K562 (cell line): ENCODE results near the gene RSPH6A. TPM values are rescaled to one million over a fixed set of nuclear protein-coding genes. Genes with fewer than 3 reads are reported as not detected.

ENCODE experiments used
- ATAC-seq: fragments of 200-7000 bp; cut with Tn5 transposase; 3 replicates; pipeline ENCODE4 v1.9.1; 2020; ENCODE audit warnings: moderate library complexity
- BruUV-seq: library from RNA; stranded (reverse); fragments of 400-500 nt; replicated peaks from 2 replicates; lab custom pipeline; 2021; lab: Mats Ljungman, UMichigan
- CTCF ChIA-PET: fragments of 300-600 bp; formaldehyde crosslinking; extraction: SDS; loops from one replicate; lab custom pipeline; 2021; ENCODE audit warnings: low intra/inter-chr PET ratio; lab: Yijun Ruan, JAX
- POLR2A ChIA-PET: fragments of 300-600, 350-650 bp; sonication (Branson Sonifier 250); formaldehyde crosslinking; extraction: SDS; loops from one replicate; lab custom pipeline; 2021; ENCODE audit warnings: antibody characterized with exemption, inconsistent platforms; lab: Yijun Ruan, JAX
- DNase-seq, 4 experiments: peaks; one replicate each; pipeline versions ENCODE4 v3.0.0 to v3.0.0-alpha.2; 2011 to 2018; ENCODE audit warnings: low spot score in 3 of 4, mixed read lengths in 3 of 4; ENCODE audit errors: extremely low read depth in 1 of 4
- FAIRE-seq: peaks from 2 replicates; lab custom pipeline; 2011; peaks lifted over from hg19 to GRCh38; lab: Jason Lieb, UNC
- H2AFZ ChIP-seq: 2 replicates; pipeline ENCODE4 v1.6.0; 2011; ENCODE audit warnings: low read depth, low read length, control low read depth, inconsistent platforms
- H3K27ac ChIP-seq: fragments of 200-600 bp; 3 replicates; pipeline ENCODE4 v1.8.0; 2011; ENCODE audit warnings: low read depth, mild to moderate bottlenecking, control low read depth, inconsistent platforms, low read length, moderate library complexity, mixed read lengths; ENCODE audit errors: extremely low read depth
- H3K27me3 ChIP-seq, 2 experiments: fragments of 300-600 bp in 1 of 2; 2 replicates in 1 of 2; 3 replicates in 1 of 2; pipeline versions ENCODE4 v1.6.0 to v1.8.0; 2011; ENCODE audit warnings: inconsistent platforms in 2 of 2, low read length in 2 of 2, mild to moderate bottlenecking in 1 of 2, mixed read lengths in 1 of 2, moderate library complexity in 1 of 2; ENCODE audit not compliant: control insufficient read depth in 2 of 2, insufficient read depth in 2 of 2
- H3K36me3 ChIP-seq: fragments of 300-600 bp; 3 replicates; pipeline ENCODE4 v1.8.0; 2011; ENCODE audit warnings: mild to moderate bottlenecking, low read length, inconsistent platforms; ENCODE audit not compliant: control insufficient read depth, insufficient read depth
- H3K4me1 ChIP-seq, 2 experiments: fragments of 200-600 bp in 1 of 2; replicated peaks in 1 of 2; 2 replicates in 1 of 2; 3 replicates in 1 of 2; pipeline versions ENCODE4 v1.5.1 to v1.8.0; 2011; ENCODE audit warnings: inconsistent platforms in 2 of 2, low read length in 2 of 2, mild to moderate bottlenecking in 1 of 2, mixed read lengths in 1 of 2, moderate library complexity in 1 of 2; ENCODE audit not compliant: control insufficient read depth in 2 of 2, insufficient read depth in 2 of 2
- H3K4me2 ChIP-seq: 2 replicates; pipeline ENCODE4 v1.6.1; 2011; ENCODE audit warnings: low read length, control low read depth, inconsistent platforms, mixed read lengths; ENCODE audit not compliant: insufficient read depth
- H3K4me3 ChIP-seq: fragments of 200-600 bp; sonication (generic), shearing (Covaris generic); 2 replicates; pipeline ENCODE4 v1.5.1; 2016; ENCODE audit warnings: control low read depth, inconsistent platforms
- H3K79me2 ChIP-seq: fragments of 200-600 bp; 3 replicates; pipeline ENCODE4 v1.8.0; 2011; ENCODE audit warnings: low read length, inconsistent platforms; ENCODE audit not compliant: control insufficient read depth, insufficient read depth
- H3K9ac ChIP-seq, 2 experiments: 2 replicates each; pipeline versions ENCODE4 v1.6.0 to v1.6.1; 2011; ENCODE audit warnings: low read depth in 2 of 2, low read length in 2 of 2, control low read depth in 1 of 2, inconsistent platforms in 1 of 2, mild to moderate bottlenecking in 1 of 2, mixed read lengths in 1 of 2; ENCODE audit not compliant: insufficient read depth in 1 of 2
- H3K9me1 ChIP-seq: one replicate; pipeline ENCODE4 v1.6.0; 2011; ENCODE audit warnings: inconsistent platforms, mild to moderate bottlenecking, low read length, moderate library complexity; ENCODE audit not compliant: control insufficient read depth, insufficient read depth
- H3K9me3 ChIP-seq: replicated peaks from 2 replicates; pipeline ENCODE4 v1.5.1; 2011; ENCODE audit warnings: low read depth, low read length, inconsistent platforms; ENCODE audit not compliant: control insufficient read depth, insufficient read depth
- H4K20me1 ChIP-seq: replicated peaks from 2 replicates; pipeline ENCODE4 v1.6.1; 2011; ENCODE audit warnings: low read length, inconsistent platforms, mixed read lengths; ENCODE audit not compliant: control insufficient read depth, insufficient read depth
- PCBP1 ChIP-seq: fragments of 200-400 bp; formaldehyde crosslinking; IDR thresholded peaks from 2 replicates; pipeline ENCODE4 v1.6.1; 2018; ENCODE audit warnings: mild to moderate bottlenecking, low read depth, low read length; ENCODE audit not compliant: poor library complexity, severe bottlenecking
- POLR2G ChIP-seq: fragments of 200-400 bp; formaldehyde crosslinking; IDR thresholded peaks from 2 replicates; pipeline ENCODE4 v1.6.1; 2017; ENCODE audit warnings: low read depth, mild to moderate bottlenecking, antibody characterized with exemption, low read length, moderate library complexity
- RBFOX2 ChIP-seq: fragments of 200-400 bp; formaldehyde crosslinking; IDR thresholded peaks from 2 replicates; pipeline ENCODE4 v1.6.1; 2017; ENCODE audit warnings: low read depth, mild to moderate bottlenecking, low read length, moderate library complexity
- RBM22 ChIP-seq: fragments of 200-400 bp; formaldehyde crosslinking; IDR thresholded peaks from 2 replicates; pipeline ENCODE4 v1.6.1; 2018; ENCODE audit warnings: low read length, low read depth; ENCODE audit not compliant: poor library complexity, severe bottlenecking
- WGBS: fragments of 100-300 bp; shearing (Covaris generic); methylation state at CpG from one replicate; pipeline ENCODE4 v1.1.6; 2016; ENCODE audit warnings: low coverage, mixed read lengths; ENCODE audit not compliant: insufficient coverage; ENCODE audit errors: missing lambda C conversion rate; 5-methylcytosine and 5-hydroxymethylcytosine counted together
- in situ Hi-C: fragments of 300-500 bp; cut with MboI; formaldehyde crosslinking; loops from 4 replicates; pipeline ENCODE4 v1.15.0; 2018; ENCODE audit warnings: inconsistent platforms, mixed read lengths
- intact Hi-C: fragments of 100-400 bp; cut with micrococcal nuclease; formaldehyde crosslinking; loops from 2 replicates; pipeline ENCODE4 v1.14.2; 2022
- polyA plus RNA-seq, 8 experiments: library from polyadenylated mRNA; depleted of rRNA in 4 of 8; stranded (reverse) in 5 of 8; unstranded in 3 of 8; fragments of >200 nt; fragmentation: Nextera tagmentation in 2 of 8; fragmentation: Illumina TruSeq in 1 of 8; extraction: Ambion mirVana in 2 of 8; extraction: Trizol in 1 of 8; gene quantifications; 2 replicates each; pipeline versions ENCODE4 v1.2.1 to v1.2.3, GENCODE V29; 2011 to 2014; ENCODE audit warnings: inconsistent platforms in 1 of 8, missing spikeins in 1 of 8
- total RNA-seq, 7 experiments: library from RNA; depleted of rRNA in 6 of 7; stranded (reverse); fragments of >200 nt in 6 of 7; fragmentation: Illumina TruSeq in 2 of 7; extraction: Trizol in 2 of 7; gene quantifications; 2 replicates each; pipeline versions ENCODE4 v1.2.1 to v1.2.3, GENCODE V29; 2011 to 2021; ENCODE audit warnings: low replicate concordance in 1 of 7
- TF ChIP-seq, protein P1 (sequence below), 2 experiments: fragments of 450-650 bp in 1 of 2; sonication (generic) in 1 of 2; formaldehyde crosslinking in 1 of 2; IDR thresholded peaks in 1 of 2; conservative IDR thresholded peaks in 1 of 2; 2 replicates each; pipeline versions ENCODE4 v1.6.1 to v1.8.1; 2016 to 2023; ENCODE audit warnings: mild to moderate bottlenecking in 2 of 2, moderate library complexity in 2 of 2, inconsistent platforms in 1 of 2, missing genetic modification reagents in 1 of 2

The RSPH6A gene
- total and polyA plus RNA-seq, 9 of the 15 experiments (the other 6 are each of a cell fraction or from before 2014, with no cell fraction given), result 0.03 to 0.15 (median 0.07) TPM; not detected in 5

DNA sequence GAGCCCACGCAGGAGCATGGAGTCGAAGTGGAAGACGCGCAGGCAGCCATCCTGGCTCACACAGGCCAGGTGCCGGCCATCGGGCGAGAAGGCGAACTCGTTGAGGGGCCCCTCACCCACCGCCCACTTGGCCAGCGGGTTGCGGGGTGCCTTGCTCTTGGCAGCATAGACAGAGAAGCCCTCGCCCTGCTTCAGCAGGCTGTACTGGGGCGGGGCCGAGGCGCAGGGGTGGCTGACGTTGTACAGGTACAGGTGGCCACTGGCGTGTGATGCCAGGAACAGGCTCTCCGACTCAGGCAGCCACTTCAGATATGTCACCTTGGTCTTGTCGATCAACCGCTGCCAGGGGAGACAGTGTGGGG, 28.6 kb downstream of the RSPH6A start:
- no peak for DNase-seq
- H3K27me3 ChIP-seq, result no peaks in the 10 kb centered on the region
- WGBS, result 95% methylated on average over 19 of the region's 21 CpGs
- ChIA-PET POLR2A (interaction anchor here (1.3 to 1.6 kb wide), 2 partner anchors 13 to 34 kb away, joined by 3 to 4 read pairs; no protein-coding TSS in a partner anchor), CTCF (no interaction called here)
- peak; percentile 3 for TF ChIP-seq RBM22
- peak; percentile 51 for TF ChIP-seq RBFOX2
- TF ChIP-seq, protein P1, sequence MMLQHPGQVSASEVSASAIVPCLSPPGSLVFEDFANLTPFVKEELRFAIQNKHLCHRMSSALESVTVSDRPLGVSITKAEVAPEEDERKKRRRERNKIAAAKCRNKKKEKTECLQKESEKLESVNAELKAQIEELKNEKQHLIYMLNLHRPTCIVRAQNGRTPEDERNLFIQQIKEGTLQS (IDR thresholded peaks at IDR 0.05), result no peak
- TF ChIP-seq, protein P1 (CRISPR knock-in tag; conservative IDR thresholded peaks at IDR 0.05), result no peak
- TF ChIP-seq POLR2G, result peak; percentile 46; the same call in 1 of the 2 replicates
- TF ChIP-seq PCBP1, result no peak
- H4K20me1 ChIP-seq, result no peaks in the 10 kb centered on the region
- no TSS peak for BruUV-seq
- peaks cover 59% of the 10 kb centered on the region; the same call in 2 of the 3 replicates for H3K36me3 ChIP-seq
- H3K9ac ChIP-seq, result no peak overlapping the region; a peak in 1 of 4 replicates
- ATAC-seq, result no peak
- no peak for FAIRE-seq
- H3K79me2 ChIP-seq, result peaks cover 9% of the 10 kb centered on the region
- no peak overlapping the region for H3K27ac ChIP-seq
- no peak overlapping the region for H3K4me3 ChIP-seq
- in situ Hi-C loops, result no loop called here
- H3K4me2 ChIP-seq, result no peak overlapping the region
- no peak overlapping the region for H2AFZ ChIP-seq
- no peaks in the 10 kb centered on the region for H3K9me3 ChIP-seq
- H3K4me1 ChIP-seq, result peaks cover 7 to 41% of the 10 kb centered on the region in 2 experiments
- peaks cover 5% of the 10 kb centered on the region for H3K9me1 ChIP-seq
- intact Hi-C loops, result no loop called here
